Measurements from ENCODE around the gene SMC6.

Gene SMC6

DNA sequence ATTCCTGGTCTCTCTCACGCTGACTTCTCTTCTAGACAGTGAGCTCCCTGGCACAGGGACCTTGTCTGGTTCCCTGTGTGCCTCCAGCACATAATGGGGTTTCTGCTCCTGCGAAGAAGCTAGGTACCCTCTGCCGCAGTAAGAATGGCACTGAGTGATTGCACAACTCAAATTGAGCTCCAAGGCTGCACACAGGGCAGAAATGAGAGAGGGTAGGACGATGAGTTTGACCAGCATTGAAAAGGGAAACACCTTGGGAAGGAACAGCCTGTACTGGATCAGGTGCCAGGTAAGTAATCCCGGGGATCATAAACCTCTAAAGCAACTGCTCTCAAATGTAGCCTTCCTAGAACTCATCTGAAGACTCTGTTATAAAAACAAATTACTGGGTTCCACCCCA is 41.7 kb upstream of the SMC6 start:
- H3K4me1 ChIP-seq (ENCODE audit: insufficient read depth, low read length) = no peaks in the 10 kb centered on the region
- H3K79me2 ChIP-seq (ENCODE audit: insufficient read depth, low read length) = no peaks in the 10 kb centered on the region
- peaks cover 17% of the 10 kb centered on the region for H3K27me3 ChIP-seq (ENCODE audit: insufficient read depth, low read length, poor library complexity)
- no peak overlapping the region for H3K9ac ChIP-seq (ENCODE audit: low read depth, low read length)
- H3K4me2 ChIP-seq (ENCODE audit: insufficient read depth, low read length) = no peak overlapping the region
- TF ChIP-seq EZH2 (IDR thresholded peaks at IDR 0.05; ENCODE audit: borderline replicate concordance, low read depth, low read length, severe bottlenecking) = no peak
- TF ChIP-seq, protein P1, sequence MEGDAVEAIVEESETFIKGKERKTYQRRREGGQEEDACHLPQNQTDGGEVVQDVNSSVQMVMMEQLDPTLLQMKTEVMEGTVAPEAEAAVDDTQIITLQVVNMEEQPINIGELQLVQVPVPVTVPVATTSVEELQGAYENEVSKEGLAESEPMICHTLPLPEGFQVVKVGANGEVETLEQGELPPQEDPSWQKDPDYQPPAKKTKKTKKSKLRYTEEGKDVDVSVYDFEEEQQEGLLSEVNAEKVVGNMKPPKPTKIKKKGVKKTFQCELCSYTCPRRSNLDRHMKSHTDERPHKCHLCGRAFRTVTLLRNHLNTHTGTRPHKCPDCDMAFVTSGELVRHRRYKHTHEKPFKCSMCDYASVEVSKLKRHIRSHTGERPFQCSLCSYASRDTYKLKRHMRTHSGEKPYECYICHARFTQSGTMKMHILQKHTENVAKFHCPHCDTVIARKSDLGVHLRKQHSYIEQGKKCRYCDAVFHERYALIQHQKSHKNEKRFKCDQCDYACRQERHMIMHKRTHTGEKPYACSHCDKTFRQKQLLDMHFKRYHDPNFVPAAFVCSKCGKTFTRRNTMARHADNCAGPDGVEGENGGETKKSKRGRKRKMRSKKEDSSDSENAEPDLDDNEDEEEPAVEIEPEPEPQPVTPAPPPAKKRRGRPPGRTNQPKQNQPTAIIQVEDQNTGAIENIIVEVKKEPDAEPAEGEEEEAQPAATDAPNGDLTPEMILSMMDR (IDR thresholded peaks at IDR 0.05; ENCODE audit: borderline replicate concordance, extremely low read depth, low read length, poor library complexity, severe bottlenecking) = no peak
- no peak overlapping the region for H3K4me3 ChIP-seq (ENCODE audit: low read depth in 1 of 2, low read length in 2 of 2)
- no peak overlapping the region for H3K27ac ChIP-seq (ENCODE audit: low read length)
- no peaks in the 10 kb centered on the region for H3K9me3 ChIP-seq (ENCODE audit: insufficient read depth, low read length, severe bottlenecking)
- H4K20me1 ChIP-seq (ENCODE audit: insufficient read depth, low read length) = no peaks in the 10 kb centered on the region
- H3K36me3 ChIP-seq (ENCODE audit: insufficient read depth, low read length) = no peaks in the 10 kb centered on the region
- ATAC-seq (ENCODE audit: insufficient read depth, low read depth) (no peak), DNase-seq (no peak)
- H2AFZ ChIP-seq (ENCODE audit: low read depth, low read length) = no peak overlapping the region

DNA sequence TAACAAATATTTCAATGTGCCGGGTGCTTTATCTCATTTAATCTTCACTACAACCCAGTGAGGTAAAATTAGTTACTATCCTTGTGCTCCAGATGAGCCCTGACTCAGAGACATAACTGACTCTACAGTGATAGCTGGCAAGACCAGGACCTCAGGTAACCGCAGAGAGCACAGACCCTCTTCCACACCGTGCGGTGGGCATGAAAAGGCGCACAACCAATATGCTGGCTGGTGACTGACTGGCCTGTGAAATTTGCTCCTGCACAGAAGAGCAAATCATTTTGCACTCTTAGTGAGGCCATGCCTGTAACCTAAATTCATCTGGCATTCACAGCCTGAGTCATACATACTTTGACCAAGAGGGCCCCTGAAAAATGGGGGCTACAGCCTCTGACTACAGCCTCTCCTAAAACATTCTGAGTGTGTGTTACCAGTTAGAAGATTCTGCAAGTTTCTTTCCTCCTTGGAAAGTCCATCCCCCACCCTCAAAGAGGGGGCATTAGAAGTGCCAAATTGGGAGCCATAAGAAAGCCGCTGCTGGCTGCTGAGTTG is 40.3 kb upstream of the SMC6 start:
- Histone ChIP-seq H3K4me2 (ENCODE audit: insufficient read depth, low read length) (no peak overlapping the region), H3K4me1 (ENCODE audit: insufficient read depth, low read length) (no peaks in the 10 kb centered on the region), H4K20me1 (ENCODE audit: insufficient read depth, low read length) (no peaks in the 10 kb centered on the region), H3K36me3 (ENCODE audit: insufficient read depth, low read length) (no peaks in the 10 kb centered on the region), H3K27me3 (ENCODE audit: insufficient read depth, low read length, poor library complexity) (peaks cover 13% of the 10 kb centered on the region), H3K4me3 (ENCODE audit: low read depth in 1 of 2, low read length in 2 of 2) (no peak overlapping the region), H3K79me2 (ENCODE audit: insufficient read depth, low read length) (no peaks in the 10 kb centered on the region), H3K9ac (ENCODE audit: low read depth, low read length) (no peak overlapping the region), H2AFZ (ENCODE audit: low read depth, low read length) (no peak overlapping the region), H3K27ac (ENCODE audit: low read length) (no peak overlapping the region), H3K9me3 (ENCODE audit: insufficient read depth, low read length, severe bottlenecking) (no peaks in the 10 kb centered on the region)
- DNase-seq (no peak), ATAC-seq (ENCODE audit: insufficient read depth, low read depth) (no peak)
- TF ChIP-seq, protein P1 (IDR thresholded peaks at IDR 0.05; ENCODE audit: borderline replicate concordance, extremely low read depth, low read length, poor library complexity, severe bottlenecking) = no peak
- no peak for TF ChIP-seq EZH2 (IDR thresholded peaks at IDR 0.05; ENCODE audit: borderline replicate concordance, low read depth, low read length, severe bottlenecking)

DNA sequence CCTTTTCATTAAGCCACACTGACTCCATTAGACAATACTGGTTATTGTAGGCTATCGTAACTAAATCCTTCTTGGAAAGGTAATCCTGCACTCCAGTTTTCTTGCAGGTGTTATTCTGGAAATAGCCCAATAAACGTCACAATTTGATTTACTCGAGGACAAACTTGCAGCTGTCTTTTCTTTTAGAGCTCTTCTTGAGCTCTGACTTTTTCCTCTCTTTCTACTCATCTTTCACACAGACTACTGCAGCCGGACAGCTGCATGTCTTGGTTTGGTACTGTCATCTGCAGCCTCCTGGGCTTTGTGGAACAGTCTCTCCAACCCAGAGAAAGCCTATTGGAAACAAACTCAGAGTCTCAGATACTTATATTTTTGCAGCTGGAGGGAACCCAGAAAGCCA is 39.7 kb upstream of the SMC6 start:
- Histone ChIP-seq H3K27me3 (ENCODE audit: insufficient read depth, low read length, poor library complexity) (peaks cover 13% of the 10 kb centered on the region), H3K4me3 (ENCODE audit: low read depth in 1 of 2, low read length in 2 of 2) (no peak overlapping the region), H3K27ac (ENCODE audit: low read length) (no peak overlapping the region), H3K9ac (ENCODE audit: low read depth, low read length) (no peak overlapping the region), H3K36me3 (ENCODE audit: insufficient read depth, low read length) (no peaks in the 10 kb centered on the region), H3K9me3 (ENCODE audit: insufficient read depth, low read length, severe bottlenecking) (no peaks in the 10 kb centered on the region), H3K79me2 (ENCODE audit: insufficient read depth, low read length) (no peaks in the 10 kb centered on the region), H3K4me1 (ENCODE audit: insufficient read depth, low read length) (no peaks in the 10 kb centered on the region), H2AFZ (ENCODE audit: low read depth, low read length) (no peak overlapping the region), H4K20me1 (ENCODE audit: insufficient read depth, low read length) (no peaks in the 10 kb centered on the region), H3K4me2 (ENCODE audit: insufficient read depth, low read length) (no peak overlapping the region)
- DNase-seq (no peak), ATAC-seq (ENCODE audit: insufficient read depth, low read depth) (no peak)
- TF ChIP-seq, protein P1 (IDR thresholded peaks at IDR 0.05; ENCODE audit: borderline replicate concordance, extremely low read depth, low read length, poor library complexity, severe bottlenecking) = no peak
- TF ChIP-seq EZH2 (IDR thresholded peaks at IDR 0.05; ENCODE audit: borderline replicate concordance, low read depth, low read length, severe bottlenecking) = no peak

DNA sequence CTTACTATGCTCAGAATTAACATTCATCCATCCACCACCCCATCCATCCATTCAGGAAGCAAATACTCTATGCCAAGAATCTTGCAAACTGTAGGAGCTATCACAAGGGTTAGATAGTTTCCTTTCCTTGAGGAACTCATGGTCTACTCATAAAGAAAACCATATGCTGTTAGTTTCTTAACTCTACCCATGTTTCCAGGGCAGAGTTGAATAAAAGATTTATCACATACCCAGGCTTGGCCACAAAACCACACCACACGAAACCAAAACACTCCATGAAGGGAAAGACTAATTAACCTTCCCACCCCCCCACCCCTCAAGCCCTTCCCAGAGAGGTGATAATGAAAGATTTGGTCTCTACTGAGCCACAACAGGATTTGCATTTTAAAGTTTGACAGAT is 38.9 kb upstream of the SMC6 start:
- peak; percentile 49 for ATAC-seq (ENCODE audit: insufficient read depth, low read depth)

More for the DNA sequence above, 38.9 kb upstream of the SMC6 start:
- Histone ChIP-seq H3K27ac (ENCODE audit: low read length) (no peak overlapping the region), H3K4me2 (ENCODE audit: insufficient read depth, low read length) (no peak overlapping the region), H3K4me3 (ENCODE audit: low read depth in 1 of 2, low read length in 2 of 2) (no peak overlapping the region), H3K27me3 (ENCODE audit: insufficient read depth, low read length, poor library complexity) (peaks cover 13% of the 10 kb centered on the region), H4K20me1 (ENCODE audit: insufficient read depth, low read length) (no peaks in the 10 kb centered on the region), H3K9ac (ENCODE audit: low read depth, low read length) (no peak overlapping the region), H3K9me3 (ENCODE audit: insufficient read depth, low read length, severe bottlenecking) (no peaks in the 10 kb centered on the region), H3K4me1 (ENCODE audit: insufficient read depth, low read length) (no peaks in the 10 kb centered on the region), H3K79me2 (ENCODE audit: insufficient read depth, low read length) (no peaks in the 10 kb centered on the region), H2AFZ (ENCODE audit: low read depth, low read length) (no peak overlapping the region), H3K36me3 (ENCODE audit: insufficient read depth, low read length) (no peaks in the 10 kb centered on the region)
- TF ChIP-seq, protein P1 (IDR thresholded peaks at IDR 0.05; ENCODE audit: borderline replicate concordance, extremely low read depth, low read length, poor library complexity, severe bottlenecking) = no peak
- TF ChIP-seq EZH2 (IDR thresholded peaks at IDR 0.05; ENCODE audit: borderline replicate concordance, low read depth, low read length, severe bottlenecking) = no peak
- peak; percentile 13 for DNase-seq
